GM12892 (cell line): ENCODE data around the gene PLEKHM3.

Experiments used
- POLR2A ChIP-seq: IDR thresholded peaks from 2 replicates; pipeline ENCODE4 v1.6.1; 2011; ENCODE audit warnings: low read depth, low read length, control low read depth
- TAF1 ChIP-seq: IDR thresholded peaks from 2 replicates; pipeline ENCODE4 v1.6.1; 2011; ENCODE audit warnings: low read depth, mild to moderate bottlenecking, control low read depth, low read length, borderline replicate concordance

DNA sequence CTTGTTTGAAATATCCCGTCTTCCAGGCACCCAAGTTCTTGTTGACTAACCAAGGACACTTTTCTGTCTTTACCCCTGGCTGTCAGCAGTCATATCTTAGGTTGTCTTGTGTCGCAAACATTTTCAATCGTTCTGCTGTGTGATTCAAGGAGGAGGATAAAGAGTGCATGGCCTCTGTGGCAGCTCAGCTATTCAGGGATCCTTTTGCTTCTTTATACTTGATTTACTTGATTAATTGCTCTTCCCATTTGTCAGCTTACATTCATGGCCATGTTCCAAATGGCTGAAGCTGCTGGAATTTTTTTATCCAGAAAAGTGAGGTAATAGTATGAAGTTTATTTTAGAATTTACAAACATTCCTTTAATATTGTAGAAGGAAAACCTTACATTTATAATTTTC lies 158.3 kb downstream of the PLEKHM3 start:
- no peak for TF ChIP-seq TAF1
- no peak for TF ChIP-seq POLR2A
